HepG2 (cell line): ENCODE data around the gene KCNJ14.

Source experiments
- ASH2L ChIP-seq: fragments of 300-600, 200-600 bp; sonication (generic); IDR thresholded peaks from 2 replicates; pipeline ENCODE4 v1.7.0; 2017; ENCODE audit warnings: low read depth, mild to moderate bottlenecking, moderate library complexity, mixed read lengths, low read length; ENCODE audit not compliant: insufficient read length
- ATAD3A ChIP-seq: sonication (generic); formaldehyde crosslinking; IDR thresholded peaks from 2 replicates; pipeline ENCODE4 v1.4.0; 2020; ENCODE audit warnings: missing genetic modification reagents
- CEBPB ChIP-seq: IDR thresholded peaks from 2 replicates; pipeline ENCODE4 v1.6.1; 2011; ENCODE audit warnings: low read depth, low read length, improper control_type of control experiment, borderline replicate concordance
- RFX5 ChIP-seq: IDR thresholded peaks from 2 replicates; pipeline ENCODE4 v1.6.1; 2011; ENCODE audit warnings: low read depth, low read length, improper control_type of control experiment
- XBP1 ChIP-seq: sonication (generic); formaldehyde crosslinking; IDR thresholded peaks from 2 replicates; pipeline ENCODE4 v1.5.0; 2020; ENCODE audit warnings: missing genetic modification reagents
- ZNF274 ChIP-seq: sonication (generic); formaldehyde crosslinking; IDR thresholded peaks from 2 replicates; pipeline ENCODE4 v1.5.1; 2020; ENCODE audit warnings: mild to moderate bottlenecking, missing genetic modification reagents
- TF ChIP-seq, protein P1 (sequence below): IDR thresholded peaks from 2 replicates; pipeline ENCODE4 v1.4.0; 2020; ENCODE audit warnings: mild to moderate bottlenecking, missing genetic modification reagents

DNA sequence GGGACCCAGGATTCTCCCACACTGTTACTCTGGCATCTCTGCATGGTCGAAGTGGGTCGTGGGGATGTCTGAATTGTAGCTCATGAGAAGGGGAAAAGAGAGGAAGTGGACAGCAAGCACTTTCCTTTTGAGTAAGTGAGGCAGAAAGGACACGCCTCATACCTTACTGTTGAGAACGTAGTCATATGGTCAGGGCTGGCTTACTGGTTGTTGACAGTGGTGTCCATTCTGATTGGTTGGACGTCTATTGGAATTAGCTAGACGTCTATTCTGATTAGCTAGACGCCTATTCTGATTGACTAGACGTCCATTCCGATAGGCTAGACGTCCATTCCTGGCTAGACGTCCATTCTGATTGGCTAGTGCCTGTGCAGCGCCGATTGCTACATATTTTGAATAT lies 49.5 kb upstream of the KCNJ14 start:
- TF ChIP-seq CEBPB: no peak
- no peak for TF ChIP-seq ATAD3A (CRISPR knock-in tag)
- TF ChIP-seq, protein P1, sequence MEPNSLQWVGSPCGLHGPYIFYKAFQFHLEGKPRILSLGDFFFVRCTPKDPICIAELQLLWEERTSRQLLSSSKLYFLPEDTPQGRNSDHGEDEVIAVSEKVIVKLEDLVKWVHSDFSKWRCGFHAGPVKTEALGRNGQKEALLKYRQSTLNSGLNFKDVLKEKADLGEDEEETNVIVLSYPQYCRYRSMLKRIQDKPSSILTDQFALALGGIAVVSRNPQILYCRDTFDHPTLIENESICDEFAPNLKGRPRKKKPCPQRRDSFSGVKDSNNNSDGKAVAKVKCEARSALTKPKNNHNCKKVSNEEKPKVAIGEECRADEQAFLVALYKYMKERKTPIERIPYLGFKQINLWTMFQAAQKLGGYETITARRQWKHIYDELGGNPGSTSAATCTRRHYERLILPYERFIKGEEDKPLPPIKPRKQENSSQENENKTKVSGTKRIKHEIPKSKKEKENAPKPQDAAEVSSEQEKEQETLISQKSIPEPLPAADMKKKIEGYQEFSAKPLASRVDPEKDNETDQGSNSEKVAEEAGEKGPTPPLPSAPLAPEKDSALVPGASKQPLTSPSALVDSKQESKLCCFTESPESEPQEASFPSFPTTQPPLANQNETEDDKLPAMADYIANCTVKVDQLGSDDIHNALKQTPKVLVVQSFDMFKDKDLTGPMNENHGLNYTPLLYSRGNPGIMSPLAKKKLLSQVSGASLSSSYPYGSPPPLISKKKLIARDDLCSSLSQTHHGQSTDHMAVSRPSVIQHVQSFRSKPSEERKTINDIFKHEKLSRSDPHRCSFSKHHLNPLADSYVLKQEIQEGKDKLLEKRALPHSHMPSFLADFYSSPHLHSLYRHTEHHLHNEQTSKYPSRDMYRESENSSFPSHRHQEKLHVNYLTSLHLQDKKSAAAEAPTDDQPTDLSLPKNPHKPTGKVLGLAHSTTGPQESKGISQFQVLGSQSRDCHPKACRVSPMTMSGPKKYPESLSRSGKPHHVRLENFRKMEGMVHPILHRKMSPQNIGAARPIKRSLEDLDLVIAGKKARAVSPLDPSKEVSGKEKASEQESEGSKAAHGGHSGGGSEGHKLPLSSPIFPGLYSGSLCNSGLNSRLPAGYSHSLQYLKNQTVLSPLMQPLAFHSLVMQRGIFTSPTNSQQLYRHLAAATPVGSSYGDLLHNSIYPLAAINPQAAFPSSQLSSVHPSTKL (CRISPR knock-in tag): no peak
- TF ChIP-seq XBP1 (CRISPR knock-in tag): no peak
- TF ChIP-seq ASH2L: no peak
- no peak for TF ChIP-seq RFX5
- no peak for TF ChIP-seq ZNF274 (CRISPR knock-in tag)
